HepG2 (cell line): ENCODE data around the gene PGM2. TPM values are rescaled to one million over a fixed set of nuclear protein-coding genes. Genes with fewer than 3 reads are reported as not detected.

Source experiments
- ATAC-seq: fragments of 200-7000 bp; cut with Tn5 transposase; 3 replicates; pipeline ENCODE4 v1.9.1; 2020; ENCODE audit warnings: mild to moderate bottlenecking, moderate library complexity
- BruUV-seq: library from RNA; stranded (reverse); fragments of 400-500 nt; replicated peaks from 2 replicates; lab custom pipeline; 2021; lab: Mats Ljungman, UMichigan
- CTCF ChIA-PET: fragments of 300-600 bp; formaldehyde crosslinking; extraction: SDS; loops from one replicate; lab custom pipeline; 2021; ENCODE audit warnings: low total read pairs, inconsistent platforms, low intra/inter-chr PET ratio; lab: Yijun Ruan, JAX
- POLR2A ChIA-PET: fragments of 350-600 bp; sonication (Branson Sonifier 250); formaldehyde crosslinking; loops from one replicate; lab custom pipeline; 2020; ENCODE audit warnings: antibody characterized with exemption, inconsistent platforms; lab: Yijun Ruan, JAX
- DNase-seq: peaks from one replicate; pipeline ENCODE4 v3.0.0-alpha.2; 2015; ENCODE audit warnings: low spot score
- FAIRE-seq: peaks from 3 replicates; lab custom pipeline; 2011; peaks lifted over from hg19 to GRCh38; lab: Jason Lieb, UNC
- H2AFZ ChIP-seq: one replicate; pipeline ENCODE4 v1.6.1; 2011; ENCODE audit warnings: low read length, inconsistent platforms
- H3K27ac ChIP-seq: fragments of 300-600 bp; 3 replicates; pipeline ENCODE4 v1.8.0; 2011; ENCODE audit warnings: mixed run types, mild to moderate bottlenecking, mixed read lengths, low read length, inconsistent platforms; ENCODE audit not compliant: insufficient read depth; ENCODE audit errors: extremely low read length
- H3K27me3 ChIP-seq, 2 experiments: fragments of 200-600 bp in 1 of 2; 2 replicates in 1 of 2; 3 replicates in 1 of 2; pipeline versions ENCODE4 v1.6.0 to v1.8.0; 2011; ENCODE audit warnings: low read length in 2 of 2, mild to moderate bottlenecking in 2 of 2, moderate library complexity in 2 of 2, inconsistent platforms in 1 of 2; ENCODE audit not compliant: insufficient read depth in 2 of 2, control insufficient read depth in 1 of 2
- H3K36me3 ChIP-seq, 2 experiments: fragments of 200-600 bp in 1 of 2; replicated peaks in 1 of 2; 2 replicates in 1 of 2; 3 replicates in 1 of 2; pipeline versions ENCODE4 v1.5.1 to v1.8.0; 2011; ENCODE audit warnings: low read length in 2 of 2, inconsistent platforms in 1 of 2; ENCODE audit not compliant: insufficient read depth in 2 of 2, control insufficient read depth in 1 of 2
- H3K4me1 ChIP-seq: 2 replicates; pipeline ENCODE4 v1.5.1; 2012; ENCODE audit warnings: low read length, inconsistent platforms; ENCODE audit not compliant: insufficient read depth
- H3K4me2 ChIP-seq: 2 replicates; pipeline ENCODE4 v1.6.0; 2011; ENCODE audit warnings: low read depth, low read length, inconsistent platforms
- H3K4me3 ChIP-seq, 3 experiments: fragments of 200-600 bp in 1 of 3; sonication (generic), shearing (Covaris generic) in 1 of 3; replicated peaks in 1 of 3; 2 replicates each; pipeline ENCODE4 v1.5.1; 2011 to 2016; ENCODE audit warnings: low read length in 3 of 3, inconsistent platforms in 2 of 3, low read depth in 2 of 3, mild to moderate bottlenecking in 2 of 3, control low read depth in 1 of 3, mixed read lengths in 1 of 3; ENCODE audit not compliant: insufficient read depth in 1 of 3
- H3K79me2 ChIP-seq: one replicate; pipeline ENCODE4 v1.6.1; 2011; ENCODE audit warnings: low read length, inconsistent platforms; ENCODE audit not compliant: insufficient read depth
- H3K9ac ChIP-seq: 2 replicates; pipeline ENCODE4 v1.6.0; 2011; ENCODE audit warnings: mild to moderate bottlenecking, low read depth, low read length, inconsistent platforms; ENCODE audit not compliant: insufficient read depth
- H3K9me3 ChIP-seq: 2 replicates; pipeline ENCODE4 v1.5.1; 2012; ENCODE audit warnings: mild to moderate bottlenecking, low read length
- H4K20me1 ChIP-seq: 2 replicates; pipeline ENCODE4 v1.6.0; 2011; ENCODE audit warnings: inconsistent platforms, mild to moderate bottlenecking, low read length, moderate library complexity; ENCODE audit not compliant: insufficient read depth
- CEBPG ChIP-seq: IDR thresholded peaks from 2 replicates; pipeline ENCODE4 v1.6.1; 2016
- HMGXB3 ChIP-seq: sonication (generic); formaldehyde crosslinking; IDR thresholded peaks from 2 replicates; pipeline ENCODE4 v1.4.0; 2020; ENCODE audit warnings: missing genetic modification reagents, borderline replicate concordance
- JUNB ChIP-seq: sonication (generic); formaldehyde crosslinking; IDR thresholded peaks from 2 replicates; pipeline ENCODE4 v1.8.0; 2022; ENCODE audit warnings: missing genetic modification reagents, mild to moderate bottlenecking, borderline replicate concordance
- MATR3 ChIP-seq: sonication (generic); formaldehyde crosslinking; IDR thresholded peaks from 2 replicates; pipeline ENCODE4 v1.4.0; 2020; ENCODE audit warnings: missing genetic modification reagents
- NCOA1 ChIP-seq: sonication (generic); formaldehyde crosslinking; IDR thresholded peaks from 2 replicates; pipeline ENCODE4 v1.9.0; 2021; ENCODE audit warnings: missing genetic modification reagents
- NCOA2 ChIP-seq: sonication (generic); formaldehyde crosslinking; IDR thresholded peaks from 2 replicates; pipeline ENCODE4 v1.8.0; 2022; ENCODE audit warnings: inconsistent platforms
- PCBP1 ChIP-seq: fragments of 200-400 bp; formaldehyde crosslinking; IDR thresholded peaks from 2 replicates; pipeline ENCODE4 v1.6.1; 2017; ENCODE audit warnings: mild to moderate bottlenecking, low read depth, low read length, borderline replicate concordance
- RNF2 ChIP-seq: fragments of 450-650 bp; conservative IDR thresholded peaks from 2 replicates; pipeline ENCODE4 v1.6.1; 2016; ENCODE audit warnings: low read depth
- SCMH1 ChIP-seq: sonication (generic); formaldehyde crosslinking; IDR thresholded peaks from 2 replicates; pipeline ENCODE4 v1.9.0; 2021; ENCODE audit warnings: missing genetic modification reagents, mild to moderate bottlenecking, borderline replicate concordance
- ZNF331 ChIP-seq: sonication (generic); formaldehyde crosslinking; IDR thresholded peaks from 2 replicates; pipeline ENCODE4 v1.4.0; 2020; ENCODE audit warnings: missing genetic modification reagents
- ZNF740 ChIP-seq: sonication (generic); formaldehyde crosslinking; IDR thresholded peaks from 2 replicates; pipeline ENCODE4 v1.4.0; 2020; ENCODE audit warnings: missing genetic modification reagents
- WGBS: methylation state at CpG from one replicate; pipeline ENCODE4 v1.1.6; 2017; ENCODE audit warnings: low lambda C conversion rate; 5-methylcytosine and 5-hydroxymethylcytosine counted together
- in situ Hi-C: cut with HindIII; loops from 2 replicates; pipeline ENCODE4 v1.10.0; 2017; ENCODE audit warnings: low pct_unique_long_range_greater_than_20kb; ENCODE audit not compliant: extremely low pct_ligation_motif_present
- intact Hi-C: fragments of 100-400 bp; cut with micrococcal nuclease; formaldehyde crosslinking; loops from one replicate; pipeline ENCODE4 v1.10.0; 2022; ENCODE audit not compliant: unreplicated experiment
- polyA plus RNA-seq, 8 experiments: library from polyadenylated mRNA; depleted of rRNA in 3 of 8; stranded (reverse) in 7 of 8; unstranded in 1 of 8; fragments of >200 nt; fragmentation: Illumina TruSeq in 4 of 8; extraction: Trizol in 4 of 8; gene quantifications; 2 replicates each; pipeline versions ENCODE4 v1.2.1 to v1.2.3, GENCODE V29; 2011 to 2016; ENCODE audit warnings: low read depth in 4 of 8, missing spikeins in 1 of 8, mixed read lengths in 1 of 8; ENCODE audit not compliant: insufficient read depth in 1 of 8
- total RNA-seq, 5 experiments: library from RNA; depleted of rRNA; stranded (reverse); fragments of >200 nt; fragmentation: Illumina TruSeq; extraction: Trizol; gene quantifications; 2 replicates each; pipeline ENCODE4 v1.2.3, GENCODE V29; 2016; ENCODE audit warnings: low read depth in 1 of 5

The PGM2 gene
- total and polyA plus RNA-seq, 2 of the 13 experiments (the other 11 are each of a cell fraction or from before 2014, with no cell fraction given): 14.6 to 36.9 TPM

DNA sequence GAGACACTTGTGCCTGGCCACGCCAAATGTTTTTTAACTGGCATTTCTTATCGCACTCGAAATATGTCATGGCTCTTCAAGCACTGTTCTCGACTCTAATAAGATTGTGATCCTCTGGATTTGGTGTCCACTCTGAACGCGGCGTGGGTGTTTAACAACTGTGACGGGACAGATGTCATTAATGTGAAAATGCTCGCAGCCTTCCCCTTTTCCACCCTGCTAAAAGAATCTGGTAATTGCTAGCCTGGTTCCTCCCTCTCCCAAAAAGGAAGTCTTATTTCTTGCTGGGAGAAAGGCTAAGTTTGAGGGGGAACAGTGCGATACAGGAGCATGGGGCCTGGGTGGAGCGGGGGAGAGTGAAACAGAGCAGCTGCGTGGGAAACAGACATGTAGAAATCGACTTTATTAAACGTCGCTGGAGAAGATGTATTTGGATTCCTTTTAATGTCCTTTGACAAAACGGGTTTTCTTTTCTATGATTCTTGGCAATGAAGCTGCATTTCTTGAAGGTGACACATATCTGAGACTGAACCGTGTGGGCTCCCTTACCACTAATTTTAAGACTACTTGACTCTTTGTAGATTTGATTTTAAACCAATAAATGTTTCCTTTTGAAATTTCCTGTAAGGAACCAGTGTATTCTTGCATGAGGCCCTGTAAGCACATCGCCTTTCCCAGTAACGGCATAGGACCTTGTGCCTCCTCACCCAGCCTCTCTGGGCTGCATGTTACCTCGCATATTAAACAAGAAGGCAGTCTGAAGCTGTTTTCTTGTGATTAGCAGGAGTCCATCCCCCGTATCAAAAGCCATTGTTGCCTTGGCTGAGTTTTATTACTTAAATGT is 82.2 kb downstream of the PGM2 start:
- H4K20me1 ChIP-seq: no peaks in the 10 kb centered on the region
- peaks cover 0 to 8% of the 10 kb centered on the region in 2 experiments; a peak in 1 of 5 replicates for H3K27me3 ChIP-seq
- H3K9me3 ChIP-seq: no peaks in the 10 kb centered on the region
- H3K4me1 ChIP-seq: peaks cover 7% of the 10 kb centered on the region; the same call in 1 of the 2 replicates
- TF ChIP-seq PCBP1 (no peak), NCOA2 (CRISPR knock-in tag) (no peak), SCMH1 (CRISPR knock-in tag) (no peak), RNF2 (no peak), MATR3 (CRISPR knock-in tag) (no peak)
- in situ Hi-C loops: no loop called here
- no TSS peak for BruUV-seq
- intact Hi-C loops: no loop called here
- ChIA-PET POLR2A (no interaction called here), CTCF (no interaction called here)
- no peaks in the 10 kb centered on the region for H3K36me3 ChIP-seq
- H2AFZ ChIP-seq: no peak overlapping the region
- ATAC-seq (no peak), DNase-seq (no peak), FAIRE-seq (no peak)
- 69% methylated on average over 21 of the region's 21 CpGs for WGBS
- no peak overlapping the region for H3K27ac ChIP-seq
- H3K9ac ChIP-seq: no peak overlapping the region
- no peaks in the 10 kb centered on the region for H3K79me2 ChIP-seq
- no peak overlapping the region for H3K4me3 ChIP-seq
- H3K4me2 ChIP-seq: no peak overlapping the region

DNA sequence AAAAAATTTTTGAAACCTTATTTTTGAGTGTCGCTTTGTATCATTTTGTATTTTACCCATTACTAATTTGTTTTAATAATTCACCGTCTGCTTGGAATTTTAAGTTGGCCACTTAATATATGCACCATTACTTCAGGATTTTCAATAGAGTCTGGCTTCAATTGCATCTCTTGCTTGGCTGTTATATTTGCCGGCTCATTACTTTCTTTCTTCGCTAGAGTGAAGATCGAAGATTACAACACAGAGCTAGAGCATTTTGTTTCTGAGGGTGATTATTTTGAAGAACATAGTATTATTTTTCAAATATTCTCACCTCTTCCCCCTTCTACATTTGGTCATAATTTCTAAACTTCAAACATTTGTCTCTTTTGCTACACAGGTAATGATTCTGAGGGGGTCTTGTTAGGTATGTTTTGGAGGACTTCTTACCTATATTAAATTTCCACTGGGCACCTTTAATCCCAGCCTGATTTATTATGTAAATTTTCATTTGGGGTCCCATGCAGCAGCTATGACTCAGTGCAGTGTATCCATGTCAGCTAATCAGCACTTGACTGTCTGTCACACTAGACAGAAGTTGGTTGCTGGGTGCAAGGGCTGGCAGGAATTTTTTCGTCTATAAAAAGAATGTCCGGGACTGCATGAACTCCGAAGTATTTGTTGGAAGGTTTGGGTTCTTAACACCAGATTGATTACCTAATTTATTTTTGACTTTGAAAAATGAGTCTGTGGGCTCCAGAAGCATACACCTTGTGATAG is 83.0 kb downstream of the PGM2 start:
- CTCF ChIA-PET: no interaction called here
- WGBS: 63% methylated on average over 8 of the region's 8 CpGs
- no peak overlapping the region for H2AFZ ChIP-seq
- peaks cover 0 to 8% of the 10 kb centered on the region in 2 experiments; a peak in 1 of 5 replicates for H3K27me3 ChIP-seq
- H3K79me2 ChIP-seq: no peaks in the 10 kb centered on the region
- no peaks in the 10 kb centered on the region for H3K36me3 ChIP-seq
- H3K9ac ChIP-seq: no peak overlapping the region
- no TSS peak for BruUV-seq
- no peak overlapping the region for H3K4me2 ChIP-seq
- no peak for FAIRE-seq
- ATAC-seq: no peak
- no peaks in the 10 kb centered on the region for H4K20me1 ChIP-seq
- peaks cover 10% of the 10 kb centered on the region; the same call in 1 of the 2 replicates for H3K4me1 ChIP-seq
- intact Hi-C loops (no loop called here), in situ Hi-C loops (no loop called here)
- POLR2A ChIA-PET: no interaction called here
- H3K9me3 ChIP-seq: no peaks in the 10 kb centered on the region
- no peak overlapping the region for H3K27ac ChIP-seq
- no peak for DNase-seq
- no peak overlapping the region for H3K4me3 ChIP-seq
- no peak for TF ChIP-seq CEBPG (CRISPR knock-in tag)
- TF ChIP-seq ZNF331 (CRISPR knock-in tag): no peak
- TF ChIP-seq JUNB: no peak
- no peak for TF ChIP-seq NCOA1
- TF ChIP-seq ZNF740: no peak
- no peak for TF ChIP-seq HMGXB3 (CRISPR knock-in tag)
